D341Med (cell line): Measurements from ENCODE around the gene IER3.
A peak's percentile ranks its signal among the peaks of the same experiment; 100 is the strongest.
"Not testable (repeated sequence)": the region's sequence is repeated elsewhere in the genome, so short reads cannot be mapped to it uniquely, and the experiment has no call there.

Source experiments
- DNase-seq: peaks from one replicate; pipeline ENCODE4 v3.0.0; 2012; ENCODE audit warnings: low spot score

IER3 gene

DNA sequence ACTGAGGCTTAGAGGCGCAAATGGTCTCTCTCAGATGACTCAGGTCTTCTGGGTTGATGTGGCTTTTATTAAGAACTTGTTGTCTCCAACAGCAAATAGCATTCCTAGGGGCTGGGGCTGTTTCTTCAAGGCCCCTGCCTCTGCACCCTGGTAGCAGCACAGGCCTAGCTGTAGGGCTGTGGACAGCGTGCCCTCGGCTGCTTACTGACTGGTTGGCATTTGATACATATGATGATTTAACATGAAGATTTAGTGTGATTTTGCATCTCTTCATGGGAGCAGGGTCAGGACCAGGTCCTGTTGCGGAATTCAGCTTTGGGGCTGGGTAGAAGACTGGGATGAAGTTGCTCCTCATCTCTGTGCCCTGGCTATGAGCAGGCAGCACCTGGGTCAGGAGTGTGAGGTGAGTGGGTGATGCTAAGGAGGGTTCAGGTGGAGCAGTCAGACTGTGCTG is 24.3 kb upstream of the IER3 start:
- DNase-seq = no peak

DNA sequence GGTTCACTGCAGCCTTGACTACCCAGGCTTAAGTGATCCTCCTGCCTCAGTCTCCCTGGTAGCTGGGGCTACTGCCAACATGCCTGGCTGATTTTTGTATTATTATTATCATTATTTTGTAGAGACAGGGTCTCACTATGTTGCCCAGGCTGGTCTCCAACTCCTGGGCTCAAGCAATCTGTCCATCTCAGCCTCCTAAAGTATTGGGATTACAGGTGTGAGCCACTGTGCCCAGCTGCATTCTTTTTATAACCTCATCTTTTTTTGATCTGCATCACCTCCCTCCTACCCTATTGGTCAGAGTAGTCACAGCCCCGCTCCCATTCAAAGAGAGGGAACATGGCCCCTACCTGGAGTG is 23.6 kb upstream of the IER3 start:
- DNase-seq = no peak

DNA sequence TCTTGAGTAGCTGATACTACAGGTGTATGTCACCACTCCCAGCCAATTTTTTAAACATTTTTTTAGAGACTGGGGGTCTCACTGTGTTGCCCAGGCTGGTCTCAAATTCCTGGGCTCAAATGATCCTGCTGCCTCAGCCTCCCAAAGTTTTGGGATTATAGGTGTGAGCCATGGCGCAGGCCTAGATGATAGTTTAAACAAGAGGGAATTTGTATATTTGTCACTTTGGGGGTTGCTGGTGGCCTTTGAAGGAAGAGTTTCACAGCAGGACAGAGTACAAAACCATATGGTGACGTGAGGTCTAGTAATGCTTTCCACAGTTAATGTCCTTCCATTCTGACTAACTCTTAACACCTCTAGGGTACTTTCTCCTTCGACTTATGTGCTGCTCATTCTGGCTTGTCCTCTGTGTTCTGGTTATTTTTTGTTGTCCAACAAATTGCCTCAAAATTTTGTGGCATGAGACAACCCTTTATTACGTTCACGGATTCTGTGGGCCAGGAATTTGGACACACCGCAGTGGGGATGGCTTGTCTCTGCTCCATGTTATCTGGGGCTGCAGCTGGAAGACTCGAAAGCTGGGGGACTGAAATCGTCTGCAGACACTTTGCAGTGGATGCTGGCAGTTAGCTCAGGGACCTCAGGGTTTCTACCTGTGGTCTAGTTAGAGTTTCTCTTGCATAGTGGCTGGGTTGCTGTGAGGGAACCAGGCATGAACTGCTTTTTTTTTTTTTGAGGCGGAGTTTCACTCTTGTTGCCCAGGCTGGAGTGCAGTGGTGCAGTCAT is 23.0 kb upstream of the IER3 start:
- no peak for DNase-seq

DNA sequence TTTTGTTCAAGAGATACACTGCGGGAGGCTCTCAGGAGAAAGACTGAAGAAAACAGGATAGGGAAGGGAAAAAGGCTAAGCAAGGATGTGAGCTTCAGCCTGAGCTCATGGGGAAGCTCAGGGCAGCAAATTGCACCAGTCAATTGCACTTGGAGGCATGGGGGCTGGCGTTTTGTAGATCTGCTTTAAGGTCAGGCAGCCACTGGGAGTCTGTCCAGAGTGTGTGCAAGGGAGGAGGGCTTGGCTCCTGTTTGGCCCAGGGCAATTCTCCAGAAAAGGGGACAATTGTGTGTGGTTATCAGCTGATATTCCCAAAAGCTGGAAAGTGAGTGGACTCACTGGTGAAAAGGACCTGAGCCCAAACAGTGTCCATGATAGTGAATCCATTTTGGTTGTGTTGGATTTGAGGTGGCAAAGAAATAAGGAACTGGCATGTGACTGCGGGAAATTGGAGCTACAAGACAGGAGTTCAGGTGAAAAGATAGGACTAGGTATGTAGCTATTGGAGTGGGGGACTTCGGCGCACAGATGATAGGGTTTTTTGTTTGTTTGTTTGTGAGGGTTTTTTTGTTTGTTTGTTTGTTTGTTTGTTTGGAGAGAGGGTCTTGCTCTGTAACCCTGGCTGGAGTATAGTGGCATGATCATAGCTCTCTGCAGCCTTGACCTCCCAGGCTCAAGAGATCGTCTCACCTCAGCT is 22.3 kb upstream of the IER3 start:
- no peak for DNase-seq

DNA sequence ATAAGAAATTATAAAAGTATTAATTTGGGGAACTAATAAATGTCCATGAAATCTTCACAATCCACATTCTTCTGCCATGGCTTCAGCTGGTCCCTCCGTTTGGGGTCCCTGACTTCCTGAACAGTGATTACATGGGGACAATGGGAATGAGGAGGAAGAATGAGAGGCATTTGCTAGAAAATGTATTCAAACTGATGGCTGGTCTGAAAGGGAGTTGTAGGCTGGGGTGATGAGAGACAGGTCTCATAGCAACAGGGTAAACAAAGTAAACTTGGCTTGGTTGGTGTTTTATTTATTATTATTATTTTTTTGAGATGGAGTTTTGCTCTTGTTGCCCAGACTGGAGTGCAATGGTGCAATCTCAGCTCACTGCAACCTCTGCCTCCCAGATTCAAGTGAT is 21.1 kb upstream of the IER3 start:
- not testable (repeated sequence) for DNase-seq

DNA sequence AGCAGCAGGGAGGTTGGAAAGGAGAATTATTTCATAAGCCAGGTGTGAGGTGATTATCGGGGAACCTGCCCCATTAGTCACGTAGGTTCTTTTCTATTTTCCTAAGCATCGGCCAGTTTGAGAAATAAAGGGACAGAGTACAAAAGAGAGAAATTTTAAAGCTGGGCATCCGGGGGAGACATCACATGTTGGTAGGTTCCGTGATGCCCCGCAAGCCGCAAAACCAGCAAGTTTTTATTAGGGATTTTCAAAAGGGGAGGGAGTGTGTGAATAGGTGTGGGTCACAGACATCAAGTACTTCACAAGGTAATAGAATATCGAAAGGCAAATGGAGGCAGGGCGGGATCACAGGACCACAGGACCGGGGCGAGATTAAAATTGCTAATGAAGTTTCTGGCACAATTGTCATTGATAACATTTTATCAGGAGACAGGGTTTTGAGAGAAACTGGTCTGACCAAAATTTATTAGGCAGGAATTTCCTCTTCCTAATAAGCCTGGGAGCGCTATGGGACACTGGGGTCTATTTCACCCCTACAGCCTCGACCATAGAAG is 20.2 kb upstream of the IER3 start:
- not testable (repeated sequence) for DNase-seq

DNA sequence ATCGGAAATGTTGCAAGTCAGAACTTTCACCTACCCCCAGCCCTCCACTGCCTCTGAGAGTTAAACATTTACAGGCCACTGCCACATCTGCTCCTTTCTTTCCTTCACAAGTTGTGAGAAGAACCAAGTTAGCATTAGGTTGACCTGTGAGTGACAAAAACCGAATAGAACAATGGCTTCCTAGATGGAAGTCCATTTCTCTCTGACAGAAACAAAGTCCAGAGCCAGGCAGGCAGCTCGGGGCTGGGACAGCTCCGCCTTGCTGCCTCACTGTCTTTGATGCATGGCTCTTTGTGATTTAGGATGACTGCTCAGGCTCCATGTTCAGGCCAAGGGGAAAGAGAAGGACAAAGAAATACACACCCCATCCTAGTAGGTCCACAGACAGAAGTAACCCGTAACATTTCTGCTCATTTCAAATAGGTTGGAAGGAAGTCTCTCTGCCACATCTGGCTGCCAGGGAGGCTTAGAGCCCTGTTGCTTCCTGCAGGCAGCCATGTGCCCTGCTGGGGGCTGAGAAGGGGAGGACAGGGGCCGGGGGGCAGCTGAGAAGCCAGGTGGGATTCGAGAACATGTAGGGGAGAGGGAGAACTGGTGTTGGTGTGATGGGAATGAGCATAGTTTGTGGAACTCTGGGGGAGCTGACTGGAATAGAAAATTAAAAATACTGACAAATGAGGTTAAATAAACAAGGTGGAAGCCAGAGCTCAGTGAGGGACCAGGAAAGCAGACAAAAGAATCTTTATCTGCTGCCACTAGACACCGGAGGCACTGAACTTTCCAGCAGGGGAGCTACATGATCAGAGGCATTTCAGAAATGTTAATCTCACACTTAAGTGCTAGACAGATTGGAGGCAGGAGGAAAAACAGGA is 19.5 kb upstream of the IER3 start:
- peak; percentile 52 for DNase-seq

DNA sequence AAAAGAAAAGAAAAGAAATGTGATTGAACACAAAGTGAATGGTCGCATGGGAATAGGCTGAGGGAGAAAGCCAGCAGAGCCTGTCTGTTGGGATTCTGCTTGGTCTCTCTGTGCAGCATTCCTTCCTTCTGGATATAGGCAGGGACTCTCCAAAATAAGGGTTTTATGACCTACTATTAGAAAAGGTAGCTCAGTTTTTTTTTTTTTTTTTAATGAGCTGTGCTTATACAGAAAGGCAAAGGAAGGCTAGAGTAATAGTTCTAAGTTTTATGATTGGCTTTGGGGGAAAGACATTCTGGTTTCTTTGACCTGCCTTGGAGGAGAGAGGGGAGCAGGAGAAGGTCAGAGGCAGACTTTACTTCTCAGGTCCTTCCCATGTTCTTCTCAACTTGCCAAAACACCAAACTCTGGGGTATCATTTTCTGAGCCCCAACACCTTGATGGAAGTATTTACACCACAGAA is 18.8 kb upstream of the IER3 start:
- DNase-seq = no peak

DNA sequence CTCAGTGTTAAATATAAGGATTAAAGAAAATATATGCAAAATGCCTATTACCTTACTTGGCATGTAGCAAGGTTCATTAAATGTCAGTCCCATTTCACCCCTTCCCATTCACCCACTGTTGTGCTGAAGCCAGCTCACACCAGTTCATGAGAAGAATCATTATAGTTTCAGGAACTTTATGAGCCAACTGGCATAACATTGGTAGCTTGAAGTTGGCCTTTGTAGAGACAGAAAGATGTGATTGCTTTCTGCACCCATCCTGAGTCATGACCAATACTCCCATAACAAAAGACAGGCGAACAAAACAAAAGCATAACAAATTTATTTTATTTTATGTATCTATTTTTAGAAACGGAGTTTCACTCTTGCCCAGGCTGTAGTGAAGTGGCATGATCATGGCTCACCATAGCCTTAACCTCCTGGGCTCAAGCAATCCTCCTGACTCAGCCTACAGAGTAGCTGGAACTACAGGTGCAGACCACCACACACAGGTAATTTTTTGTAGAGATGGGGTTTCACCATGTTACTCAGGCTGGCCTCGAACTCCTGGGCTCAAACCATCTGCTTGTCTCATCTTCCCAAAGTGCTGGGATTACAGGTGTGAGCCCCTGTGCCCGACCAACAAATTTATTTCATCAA is 17.6 kb upstream of the IER3 start:
- no peak for DNase-seq

DNA sequence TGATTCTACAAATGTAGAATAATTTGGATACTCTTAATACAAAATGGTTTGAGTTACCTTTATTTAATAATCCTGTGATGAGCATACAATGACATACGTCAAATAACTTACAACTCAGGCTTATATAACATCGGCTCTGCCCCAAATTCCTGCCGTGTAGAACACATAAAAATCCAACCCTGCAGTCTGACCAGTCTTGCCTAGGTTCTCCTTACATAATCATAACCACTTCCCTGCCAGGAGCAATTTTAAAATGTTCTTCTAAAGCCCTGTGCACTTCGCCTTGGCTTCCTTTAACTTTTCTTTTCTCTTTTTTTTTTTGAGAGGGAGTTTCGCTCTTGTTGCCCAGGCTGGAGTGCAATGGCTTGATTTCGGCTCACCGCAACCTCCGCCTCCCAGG is 16.2 kb upstream of the IER3 start:
- no peak for DNase-seq

DNA sequence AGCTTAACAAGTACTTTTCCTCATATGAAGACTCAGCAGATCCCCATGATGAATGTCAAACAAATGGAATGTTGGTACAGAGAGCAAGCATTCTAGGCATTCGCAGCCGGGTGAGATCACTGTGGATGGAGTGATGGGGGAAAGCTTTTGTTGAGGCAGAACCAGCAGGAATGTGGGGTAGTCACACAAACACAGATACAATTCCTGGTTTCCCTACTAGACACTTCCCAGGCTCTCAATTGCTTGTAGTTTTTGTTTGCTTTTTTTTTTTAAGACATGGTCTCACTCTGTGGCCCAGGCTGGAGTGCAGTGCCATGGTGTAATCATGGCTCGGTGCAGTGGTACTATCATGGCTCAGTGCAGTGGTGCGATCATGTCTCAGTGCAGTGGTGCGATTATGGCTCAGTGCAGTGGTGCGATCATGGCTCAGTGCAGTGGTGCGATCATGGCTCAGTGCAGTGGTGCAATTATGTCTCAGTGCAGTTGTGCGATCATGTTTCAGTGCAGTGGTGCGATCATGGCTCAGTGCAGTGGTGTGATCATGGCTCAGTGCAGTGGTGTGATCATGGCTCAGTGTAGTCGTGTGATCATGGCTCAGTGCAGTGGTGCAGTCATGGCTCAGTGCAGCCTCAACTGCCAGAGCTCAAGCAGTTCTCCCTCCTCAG is 15.4 kb upstream of the IER3 start:
- DNase-seq = no peak

DNA sequence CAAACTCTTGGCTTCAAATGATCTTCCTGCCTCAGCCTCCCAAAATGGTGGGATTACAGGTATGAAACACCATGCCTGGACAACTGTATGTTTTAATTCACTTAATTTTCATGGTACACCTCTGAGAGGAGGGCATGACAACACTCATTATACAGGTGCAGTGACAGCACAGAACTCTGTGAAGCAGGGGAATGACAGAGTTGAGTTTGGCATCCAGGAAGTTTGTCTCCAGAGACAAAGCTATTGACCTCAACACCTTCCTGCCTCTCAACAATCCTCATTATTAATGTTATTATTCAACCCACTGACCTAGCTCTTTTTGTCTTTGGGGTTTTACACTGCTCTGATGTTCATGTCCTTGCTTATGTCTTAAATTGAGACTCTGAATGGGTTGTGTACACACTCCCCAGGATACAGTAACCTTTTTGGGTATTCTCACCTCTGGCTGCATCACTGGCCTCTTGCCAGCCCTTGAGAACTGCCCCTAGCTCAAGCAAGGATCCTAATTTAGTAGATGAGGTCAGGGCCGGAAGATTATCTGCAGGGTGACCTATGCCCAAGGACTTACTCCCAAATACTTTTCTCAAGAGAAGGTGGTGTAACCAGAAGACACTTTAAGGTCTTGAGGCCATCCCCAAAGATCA is 13.0 kb upstream of the IER3 start:
- DNase-seq = no peak

DNA sequence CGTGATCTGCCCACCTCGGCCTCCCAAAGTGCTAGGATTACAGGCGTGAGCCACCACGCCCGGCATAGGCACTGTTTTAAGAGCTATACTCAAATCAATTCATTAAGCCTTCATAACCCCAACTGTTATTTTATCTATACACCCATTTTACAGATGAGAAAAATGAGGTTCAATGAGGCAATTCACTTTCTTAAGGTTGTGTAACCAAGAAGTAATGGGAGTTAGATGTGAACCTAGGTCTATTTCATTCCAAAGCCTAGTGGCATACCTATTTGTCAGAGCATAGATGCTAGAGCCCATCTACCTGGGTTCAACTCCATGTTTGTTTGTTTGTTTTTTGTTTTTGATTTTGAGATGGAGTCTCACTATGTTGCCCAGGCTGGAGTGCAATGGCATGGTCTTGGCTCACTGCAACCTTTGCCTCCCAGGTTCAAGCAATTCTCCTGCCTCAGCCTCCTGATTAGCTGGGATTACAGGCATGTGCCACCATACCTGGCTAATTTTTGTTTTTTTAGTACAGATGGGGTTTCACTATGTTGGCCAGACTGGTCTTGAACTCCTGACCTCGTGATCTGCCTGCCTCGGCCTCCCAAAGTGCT is 12.2 kb upstream of the IER3 start:
- DNase-seq = not testable (repeated sequence)

DNA sequence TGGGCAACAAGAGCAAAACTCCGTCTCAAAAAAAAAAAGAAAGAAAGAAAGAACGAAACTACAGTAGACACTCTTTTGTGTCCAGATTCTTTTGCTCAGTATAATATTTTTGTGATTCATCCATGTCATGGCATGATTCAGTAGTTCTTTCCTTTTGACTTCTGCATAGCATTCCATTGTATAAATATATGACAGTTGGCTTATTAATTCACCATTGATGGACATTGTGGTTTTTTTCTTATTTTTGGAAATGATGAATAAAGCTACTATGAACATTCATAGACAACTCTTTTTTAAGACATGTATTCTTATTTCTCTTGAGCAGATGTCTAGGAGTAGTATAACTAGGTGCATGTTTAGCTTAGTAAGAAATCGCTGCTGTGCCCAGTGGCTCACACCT is 10.3 kb upstream of the IER3 start:
- DNase-seq = no peak

DNA sequence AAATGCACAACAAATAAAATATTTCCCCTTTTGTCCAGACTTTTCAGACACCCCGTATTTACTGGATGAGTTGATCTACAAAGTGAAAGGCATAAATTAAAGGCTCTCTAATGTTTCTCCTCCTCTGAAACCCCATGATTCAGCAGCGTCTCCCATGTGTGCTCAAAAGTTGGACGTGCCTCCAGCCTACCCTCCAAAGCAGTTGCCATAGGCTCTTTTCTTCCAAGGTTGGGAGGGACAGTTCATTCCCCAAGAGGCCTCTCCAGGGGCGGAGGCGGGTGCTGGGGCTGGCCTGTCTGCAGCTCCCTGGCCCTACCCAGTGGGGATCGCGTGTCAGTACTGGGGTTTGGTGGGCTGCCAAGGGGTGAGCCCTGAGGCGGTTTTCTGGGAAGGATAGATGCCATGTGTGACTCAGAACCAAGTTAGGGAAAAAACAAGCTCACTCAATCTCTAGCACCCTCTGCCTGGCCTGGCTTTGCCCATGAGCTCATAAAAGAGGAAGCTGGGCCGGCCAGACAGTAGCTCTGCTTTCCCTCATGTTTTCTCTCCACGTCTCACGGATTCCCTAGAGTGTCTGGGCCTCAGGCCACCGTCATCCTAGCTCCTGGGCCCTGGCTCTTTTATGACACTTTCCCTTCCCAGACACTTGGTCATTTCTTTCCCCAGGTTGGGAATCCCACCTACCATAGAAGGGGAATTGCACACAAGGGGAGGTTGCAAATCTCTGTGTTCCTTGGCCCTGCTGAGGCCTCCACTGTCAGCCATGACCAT is 8.0 kb upstream of the IER3 start:
- no peak for DNase-seq

DNA sequence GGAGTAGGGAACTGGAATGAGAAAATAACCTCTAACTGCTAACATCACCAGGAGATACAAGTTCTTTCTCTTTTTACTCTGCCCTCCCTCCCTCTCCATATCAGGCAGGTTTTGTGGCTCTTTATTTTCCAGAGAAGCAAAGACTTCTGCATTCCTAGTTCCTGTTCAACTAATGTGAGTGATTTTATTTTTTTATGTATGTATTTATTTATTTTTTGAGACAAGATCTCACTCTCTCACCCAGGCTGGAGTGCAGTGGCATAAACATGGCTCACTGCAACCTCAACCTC is 6.0 kb upstream of the IER3 start:
- no peak for DNase-seq

DNA sequence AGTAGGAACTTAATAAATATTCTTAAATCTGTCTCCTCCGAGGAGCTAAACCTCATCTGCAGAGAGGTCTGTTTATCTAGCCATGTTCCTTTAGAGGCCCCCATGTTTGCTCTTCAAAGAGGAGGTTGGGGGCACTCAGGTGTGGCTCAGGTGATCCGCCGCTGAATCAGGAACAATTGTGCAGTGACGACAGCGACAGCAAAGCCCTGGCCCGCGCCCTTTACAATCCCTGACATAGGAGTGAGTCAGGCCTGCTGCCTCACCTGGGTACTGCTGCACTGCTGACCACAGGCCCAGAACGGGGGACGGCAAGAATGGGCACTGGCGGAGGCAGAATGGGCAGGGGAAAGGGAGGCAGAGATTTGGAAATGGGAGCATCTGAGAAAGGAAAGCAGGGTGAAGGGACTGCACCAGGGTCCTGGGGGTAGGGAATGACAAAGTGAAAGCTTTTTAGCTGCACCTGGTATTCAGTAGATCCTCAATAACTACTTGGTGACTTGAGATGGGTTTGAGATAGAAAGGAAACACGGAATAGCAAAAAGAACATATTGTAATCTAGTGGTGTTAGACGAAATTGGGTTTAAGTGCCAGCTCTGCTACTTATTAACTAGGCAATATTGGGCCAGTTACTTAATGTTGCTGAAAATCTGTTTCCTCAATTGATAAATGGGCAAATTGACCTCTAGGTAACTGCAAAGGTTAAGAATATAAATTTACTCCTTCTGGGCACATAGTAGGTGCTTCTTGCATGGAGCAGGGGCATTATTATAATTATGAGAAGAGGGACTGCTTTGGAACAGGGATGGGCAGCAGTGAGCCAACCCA is 5.4 kb upstream of the IER3 start:
- no peak for DNase-seq

DNA sequence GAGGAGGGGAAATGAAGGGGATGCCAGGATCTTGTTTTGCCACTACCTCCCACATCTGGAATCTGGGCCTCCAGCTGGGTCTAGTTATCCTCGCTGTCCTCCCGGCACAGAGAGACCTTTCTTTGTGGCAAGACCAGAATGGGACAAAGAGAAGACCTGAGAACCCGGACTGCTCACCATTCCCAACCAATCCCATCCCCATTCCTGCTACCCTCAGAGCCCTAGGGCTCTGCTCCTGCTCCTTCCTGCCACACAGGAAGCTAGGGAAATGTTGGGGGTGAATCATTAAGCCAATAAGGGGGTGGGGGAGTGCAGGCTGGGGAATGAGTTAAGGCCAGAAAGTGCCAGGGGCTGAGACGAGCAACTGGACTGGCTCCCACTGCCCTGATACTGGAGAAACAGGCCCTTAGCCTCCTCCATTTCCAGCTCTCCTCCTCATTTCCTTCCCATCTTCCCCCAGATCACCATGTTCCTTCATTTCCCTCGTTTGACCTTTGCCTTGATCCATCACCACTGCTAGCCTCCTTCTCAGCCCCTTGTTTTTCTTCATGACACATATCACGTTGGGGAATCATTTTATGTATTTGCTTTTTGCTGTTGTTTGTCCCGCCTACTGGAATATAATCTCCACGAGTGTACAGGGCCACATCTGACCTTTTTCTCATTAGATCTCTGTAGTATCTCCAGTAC is 4.6 kb upstream of the IER3 start:
- no peak for DNase-seq
